ENCODE data around the gene RIPOR2.

The RIPOR2 gene

DNA sequence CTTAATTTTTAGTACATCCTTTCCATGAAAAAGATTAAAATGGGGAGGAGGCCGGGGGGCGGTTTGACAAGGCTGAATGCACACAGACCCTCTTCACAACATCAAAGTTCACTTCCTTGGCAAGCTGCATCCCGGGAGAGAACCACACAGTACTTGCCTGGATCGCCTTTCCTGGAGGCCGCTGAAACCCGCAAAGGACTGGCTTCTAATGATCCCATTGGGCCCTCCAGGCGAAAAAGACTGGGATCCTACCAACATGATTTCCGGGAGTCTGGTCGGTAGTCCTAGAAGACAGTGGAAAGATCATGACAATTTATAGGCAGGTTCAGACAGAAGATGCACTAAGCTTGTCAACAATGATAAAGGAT lies 60.2 kb downstream of the RIPOR2 start:
- DNase-seq = no peak

DNA sequence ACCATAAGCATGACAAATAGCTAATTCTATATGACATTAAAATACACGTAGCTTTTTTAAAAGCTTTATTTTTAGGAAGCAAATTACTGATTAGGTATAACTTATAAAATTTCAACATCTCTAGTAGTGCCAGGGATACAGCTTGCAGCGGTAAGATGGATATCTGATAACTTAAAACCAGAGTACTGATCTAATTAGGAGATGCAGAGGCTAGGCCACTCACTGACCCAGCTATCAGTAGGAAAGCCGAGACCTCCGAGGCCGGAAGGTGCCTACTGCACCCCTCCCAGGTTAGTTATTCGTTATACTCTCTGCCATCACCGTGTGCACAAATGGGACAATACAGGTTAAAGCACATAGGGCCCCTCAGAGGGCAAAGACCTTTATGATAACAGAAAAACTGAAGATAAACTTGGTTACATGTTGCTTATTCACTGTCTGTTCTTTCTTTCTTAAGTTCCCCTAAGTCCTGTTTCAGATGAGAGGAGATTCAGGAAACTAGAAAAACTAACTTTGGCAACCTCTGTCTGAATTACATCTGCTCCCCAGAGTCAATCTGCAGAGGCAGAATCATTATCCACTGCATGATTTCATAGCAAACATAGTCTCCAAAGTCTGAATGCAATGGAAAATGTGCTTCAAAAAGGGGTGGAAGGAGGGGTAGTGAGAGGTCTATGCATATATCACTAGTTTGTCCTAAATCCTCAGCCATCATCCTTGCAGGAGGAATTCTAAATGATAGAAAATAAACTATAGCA lies 60.8 kb downstream of the RIPOR2 start:
- no peak for DNase-seq

DNA sequence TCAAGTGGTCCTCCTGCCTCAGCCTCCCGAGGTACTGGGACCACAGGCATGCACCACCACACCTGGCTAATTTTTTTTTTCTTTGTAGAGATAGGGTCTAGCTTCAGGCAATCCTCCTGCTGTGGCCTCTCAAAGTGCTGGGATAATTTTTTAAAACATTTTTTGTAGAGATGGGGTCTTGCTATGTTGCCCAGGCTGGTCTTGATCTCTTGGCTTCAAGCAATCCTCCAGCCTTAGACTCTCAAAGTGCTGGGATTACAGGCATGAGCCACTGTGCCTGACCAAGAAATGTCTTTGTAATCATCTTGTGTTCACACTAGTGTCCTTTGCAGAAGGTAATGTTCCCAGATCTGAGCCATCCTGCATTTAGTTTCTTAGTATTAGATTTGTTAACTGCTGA lies 61.6 kb downstream of the RIPOR2 start:
- no peak for DNase-seq

DNA sequence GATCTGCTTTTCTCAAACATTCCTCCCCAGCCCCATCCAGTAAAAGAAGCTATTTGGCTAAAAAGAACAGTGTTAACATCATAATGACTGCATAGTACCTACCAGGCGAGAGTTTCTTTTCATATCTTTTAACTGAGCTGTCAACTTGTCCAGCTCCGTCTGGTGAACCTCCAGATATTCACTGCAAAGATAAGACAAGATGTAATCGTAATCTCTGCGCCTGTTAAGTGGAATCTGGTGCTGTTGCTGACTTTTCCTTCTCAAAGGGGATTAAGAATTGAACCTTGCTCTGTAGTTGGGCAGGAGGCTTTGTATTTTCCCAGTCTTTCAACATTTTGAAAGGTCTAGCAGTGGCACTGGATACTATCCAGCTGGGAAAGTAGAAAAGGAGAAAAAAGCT lies 63.0 kb downstream of the RIPOR2 start:
- no peak for DNase-seq

DNA sequence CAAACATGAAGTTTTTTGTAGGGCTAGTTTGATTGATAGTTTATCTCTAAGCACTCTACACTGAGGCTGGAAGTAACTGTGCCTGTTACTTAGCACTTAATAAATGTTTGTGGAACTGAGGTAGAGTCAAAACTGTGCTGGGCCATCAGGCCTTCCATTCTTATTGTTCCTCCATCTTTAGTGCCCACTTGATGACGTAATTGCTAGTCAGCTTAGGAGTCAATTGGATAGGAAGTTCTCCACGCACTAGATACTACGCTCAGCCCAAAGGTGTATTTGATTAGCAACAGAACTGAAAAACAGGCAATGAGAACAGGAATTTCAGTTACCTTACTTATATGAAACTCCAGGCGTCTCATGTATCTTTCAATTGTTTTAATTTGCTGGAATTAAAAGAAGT lies 67.0 kb downstream of the RIPOR2 start:
- no peak for DNase-seq

DNA sequence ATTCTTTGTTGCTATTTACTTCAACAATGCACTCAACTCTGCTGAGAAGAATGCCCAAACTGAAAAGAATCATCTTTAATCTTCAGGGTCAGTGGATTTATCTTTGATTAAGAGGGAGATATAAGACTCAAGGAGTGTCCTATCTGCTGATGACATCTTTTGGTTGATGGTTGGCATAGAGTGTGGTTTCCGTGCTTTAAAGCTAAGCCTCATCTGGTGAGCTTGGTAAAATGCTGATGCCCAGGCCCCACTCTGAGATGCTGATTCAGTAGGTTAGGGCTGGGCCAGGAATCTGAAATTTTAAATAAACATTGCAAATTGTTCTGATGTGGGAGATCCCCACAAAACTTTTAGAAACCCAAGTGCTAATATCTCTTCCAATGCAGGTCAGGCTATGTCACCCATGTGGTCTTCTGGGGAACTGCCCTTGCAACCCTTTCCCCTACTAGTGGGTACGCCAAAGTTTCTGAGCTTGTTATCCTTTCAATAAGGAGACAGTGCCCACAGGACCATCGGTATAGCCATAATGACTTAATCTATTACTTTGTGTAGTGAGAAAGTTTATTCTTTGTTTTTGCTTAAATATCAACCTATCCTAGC lies 68.6 kb downstream of the RIPOR2 start:
- DNase-seq = no peak

DNA sequence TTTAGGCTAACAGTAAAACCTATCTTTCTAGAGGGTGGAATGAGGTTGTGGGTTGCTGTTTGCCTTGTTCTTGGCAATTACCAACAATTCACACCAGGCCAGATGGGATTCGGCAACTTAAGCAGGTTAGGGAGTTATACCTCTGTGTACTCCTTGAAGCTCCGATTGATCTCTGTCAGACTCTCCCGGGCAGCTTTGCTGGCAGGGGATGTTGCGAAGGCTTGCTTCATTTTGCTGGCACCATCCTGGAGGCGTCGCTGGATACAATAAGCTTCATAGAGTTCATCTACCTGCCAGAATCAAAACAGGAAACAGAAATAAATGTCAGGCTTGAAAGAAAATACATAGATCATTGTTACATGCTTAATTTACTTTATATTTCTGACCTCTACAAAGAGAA lies 70.6 kb downstream of the RIPOR2 start:
- no peak for DNase-seq

DNA sequence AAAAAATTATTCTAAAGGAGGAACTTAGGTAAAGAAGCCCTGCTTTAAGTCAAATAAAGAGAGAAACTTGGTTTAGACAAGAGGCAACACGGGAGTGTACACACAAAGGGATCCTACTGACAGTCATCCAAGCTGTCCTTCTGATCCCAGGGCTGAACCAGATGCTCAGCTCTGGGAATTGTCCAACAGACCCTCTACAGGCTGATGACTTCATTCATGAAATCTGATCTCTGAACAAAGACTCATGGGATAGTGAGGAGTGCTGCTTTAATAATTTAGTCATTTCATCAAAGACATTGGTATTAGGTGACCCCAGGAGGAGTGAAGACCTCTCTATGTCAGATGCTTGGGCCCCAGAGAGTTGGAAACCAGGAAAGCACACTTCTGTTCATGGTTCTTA lies 71.4 kb downstream of the RIPOR2 start:
- no peak for DNase-seq

DNA sequence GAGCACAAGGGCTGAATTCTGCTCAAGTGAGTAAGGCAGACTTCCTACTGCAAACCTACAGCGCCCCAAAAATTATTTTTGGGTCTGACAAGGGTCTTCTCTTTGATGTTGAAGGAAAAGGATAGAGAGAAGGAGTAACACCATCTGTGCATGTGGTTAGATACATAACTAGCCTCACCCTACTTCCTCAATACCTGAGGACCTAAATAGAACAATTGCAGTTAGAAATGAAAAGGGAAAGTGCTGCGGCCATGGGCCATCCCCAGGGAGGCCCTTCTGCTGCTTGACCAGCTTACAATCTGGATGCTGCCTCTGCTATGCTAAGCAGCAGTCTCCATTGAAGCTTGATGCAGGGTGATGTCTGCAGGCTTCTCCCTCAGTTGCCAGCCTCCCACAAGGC lies 73.8 kb downstream of the RIPOR2 start:
- DNase-seq = no peak

DNA sequence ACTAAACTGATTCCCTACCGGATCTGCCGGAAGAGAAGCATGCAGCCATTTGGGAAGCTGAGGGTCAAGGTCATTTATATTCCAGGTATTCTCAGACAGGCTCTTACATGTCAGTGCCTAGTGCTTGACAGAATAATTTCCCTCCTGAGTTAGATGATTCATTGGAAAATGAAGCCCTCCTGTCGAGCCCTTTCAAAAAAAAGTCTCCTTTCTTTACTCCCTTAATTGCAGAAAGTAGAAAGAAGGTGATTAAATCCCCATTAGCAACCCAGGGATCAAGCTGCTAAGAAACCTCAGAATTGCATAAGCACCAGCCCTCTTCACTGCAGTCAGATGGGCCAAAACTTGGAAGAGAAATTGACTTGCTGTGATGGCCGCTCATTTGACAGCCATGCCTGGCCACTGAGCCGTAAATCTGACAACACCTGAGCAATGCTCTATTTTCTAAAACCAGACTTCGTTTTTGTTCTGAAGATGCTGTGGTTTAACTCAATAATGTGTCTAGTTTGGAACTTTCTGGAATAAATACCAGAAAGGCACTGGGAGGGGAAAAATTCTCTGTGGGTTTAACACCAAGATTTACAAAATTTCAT lies 76.1 kb downstream of the RIPOR2 start:
- DNase-seq = peak in 1 of 4 experiments; percentile 12

DNA sequence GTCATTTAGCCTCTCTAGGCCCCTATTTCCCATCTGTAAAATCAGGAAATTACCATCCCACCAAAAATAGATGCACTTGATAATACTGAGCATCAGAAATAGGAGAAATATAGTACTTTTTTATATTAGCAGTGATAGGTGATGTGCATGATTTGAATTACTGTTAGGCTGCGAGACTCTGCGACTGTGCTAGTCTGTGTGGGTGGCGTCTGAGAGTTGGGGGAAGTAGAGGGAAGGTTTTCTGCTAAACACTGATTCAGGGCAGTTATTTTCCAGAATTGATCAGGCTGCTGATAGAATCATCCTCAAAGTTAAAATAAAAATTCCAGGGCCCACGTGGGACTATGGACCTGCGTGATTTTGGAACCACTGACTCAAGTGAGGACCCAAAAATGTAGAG lies 76.6 kb downstream of the RIPOR2 start:
- DNase-seq = peak in 3 of 4 experiments; percentile 16 to 33 (median 24)

DNA sequence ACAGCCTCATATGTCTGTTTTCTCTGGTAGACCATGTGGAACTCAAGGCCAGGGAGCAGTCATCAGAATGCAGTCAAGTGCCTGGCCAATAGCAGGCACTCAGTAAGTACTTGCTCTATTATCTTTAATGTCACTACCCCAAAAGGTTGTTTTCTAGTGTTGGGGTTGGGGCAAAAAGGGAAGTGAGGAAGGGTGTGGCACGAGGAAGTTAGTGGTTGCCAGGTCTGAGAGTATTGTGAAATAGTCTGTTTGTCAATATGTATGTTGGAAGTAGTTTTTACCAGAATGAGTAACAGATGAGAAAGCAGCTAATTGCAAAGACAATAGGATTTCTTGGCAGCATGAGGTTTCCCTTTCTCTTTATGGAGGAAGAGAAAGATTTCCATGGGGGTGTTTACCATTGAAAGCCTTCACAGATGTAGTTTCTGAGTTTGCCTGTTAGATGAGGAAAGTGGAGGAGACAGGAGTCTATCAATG lies 77.5 kb downstream of the RIPOR2 start:
- DNase-seq = peak; percentile 62 to 92 (median 76)

DNA sequence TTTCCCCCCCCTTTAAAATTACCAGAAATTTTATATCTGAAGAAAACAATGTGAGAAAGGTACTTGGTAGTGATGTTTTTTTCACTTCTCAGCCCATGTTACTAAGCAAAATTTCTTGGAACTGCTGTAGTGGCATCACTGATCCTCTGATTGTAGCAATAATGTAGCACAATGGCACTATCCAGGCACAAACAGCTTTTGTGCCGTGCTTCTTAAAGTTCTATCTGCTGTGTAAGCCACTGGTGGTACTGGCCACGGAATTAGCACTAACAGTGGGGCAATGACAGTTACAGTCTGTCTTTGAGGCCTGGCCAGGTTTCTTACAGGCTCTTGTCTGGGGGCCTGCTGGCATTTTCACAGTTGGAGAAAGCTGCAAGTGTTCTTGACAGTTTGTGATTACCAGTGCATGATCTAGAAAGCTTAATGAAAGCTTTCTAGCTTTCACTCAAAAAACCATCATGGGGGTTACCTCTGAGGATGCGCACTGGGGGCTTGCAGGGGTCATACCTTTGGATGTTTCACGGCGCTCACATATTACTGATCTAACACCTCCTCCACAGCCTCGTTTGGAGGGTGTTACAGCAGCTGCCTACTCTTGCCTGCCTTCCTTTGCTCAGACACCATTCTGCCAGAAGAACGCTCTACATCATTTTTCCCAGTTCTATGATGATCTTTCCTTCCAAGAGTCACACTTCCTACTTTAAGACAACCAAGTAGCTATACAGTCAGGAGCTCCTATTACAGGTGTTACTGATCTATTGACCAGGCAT lies 78.7 kb downstream of the RIPOR2 start:
- peak in 1 of 4 experiments; percentile 2 for DNase-seq

DNA sequence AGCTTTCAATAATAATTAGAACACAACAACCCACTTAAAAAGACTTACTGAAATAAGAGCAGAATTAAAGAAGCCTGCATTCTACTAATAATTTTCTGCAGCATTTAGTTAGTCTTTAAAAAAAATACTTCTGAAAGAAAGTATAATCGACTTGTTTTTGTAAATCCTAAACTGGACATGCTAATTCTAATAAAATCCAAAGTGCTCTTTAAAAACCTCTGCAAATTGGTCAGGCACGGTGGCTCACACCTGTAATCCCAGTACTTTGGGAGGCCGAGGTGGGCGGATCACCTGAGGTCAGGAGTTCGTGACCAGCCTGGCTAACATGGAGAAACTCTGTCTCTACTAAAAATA lies 79.5 kb downstream of the RIPOR2 start:
- no peak for DNase-seq

DNA sequence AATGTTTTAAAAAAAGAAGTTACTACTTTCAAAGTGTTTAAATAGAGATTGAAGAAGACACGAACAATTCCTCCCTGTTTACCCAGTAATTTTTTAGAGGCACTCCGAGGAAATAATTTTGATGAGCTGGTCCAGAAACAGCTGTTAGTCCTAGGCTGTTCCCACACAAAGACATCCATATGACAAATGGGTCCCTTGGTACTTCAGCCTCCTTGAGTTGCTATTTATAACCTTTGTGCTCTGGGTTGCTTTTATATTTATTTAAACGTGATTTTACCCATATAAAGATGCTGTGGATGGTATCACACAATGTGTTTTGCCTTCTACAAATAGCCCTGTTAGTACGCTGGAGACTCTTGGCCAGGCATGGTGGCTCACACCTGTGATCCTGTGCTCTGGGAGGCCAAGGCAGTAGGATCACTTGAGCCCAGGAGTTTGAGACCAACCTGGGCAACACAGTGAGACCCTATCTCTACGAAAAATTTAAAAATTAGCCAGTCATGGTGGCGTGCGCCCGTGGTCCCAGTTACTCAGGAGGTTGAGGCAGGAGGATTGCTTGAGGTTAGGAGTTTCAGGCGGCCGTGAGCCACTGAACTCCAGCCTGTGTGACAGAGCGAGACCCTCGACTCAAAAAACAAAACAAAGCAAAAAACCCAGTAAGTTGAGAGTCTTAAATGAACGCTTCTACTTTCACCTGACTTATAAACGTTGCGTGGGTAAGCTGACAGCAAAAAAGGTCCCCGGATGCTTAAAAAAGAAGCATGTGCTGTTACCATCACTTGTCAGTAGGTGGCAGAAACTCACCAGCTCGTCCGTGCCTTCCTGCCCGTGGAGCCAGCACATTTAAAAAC lies 80.1 kb downstream of the RIPOR2 start:
- peak; percentile 79 to 89 (median 84) for DNase-seq

DNA sequence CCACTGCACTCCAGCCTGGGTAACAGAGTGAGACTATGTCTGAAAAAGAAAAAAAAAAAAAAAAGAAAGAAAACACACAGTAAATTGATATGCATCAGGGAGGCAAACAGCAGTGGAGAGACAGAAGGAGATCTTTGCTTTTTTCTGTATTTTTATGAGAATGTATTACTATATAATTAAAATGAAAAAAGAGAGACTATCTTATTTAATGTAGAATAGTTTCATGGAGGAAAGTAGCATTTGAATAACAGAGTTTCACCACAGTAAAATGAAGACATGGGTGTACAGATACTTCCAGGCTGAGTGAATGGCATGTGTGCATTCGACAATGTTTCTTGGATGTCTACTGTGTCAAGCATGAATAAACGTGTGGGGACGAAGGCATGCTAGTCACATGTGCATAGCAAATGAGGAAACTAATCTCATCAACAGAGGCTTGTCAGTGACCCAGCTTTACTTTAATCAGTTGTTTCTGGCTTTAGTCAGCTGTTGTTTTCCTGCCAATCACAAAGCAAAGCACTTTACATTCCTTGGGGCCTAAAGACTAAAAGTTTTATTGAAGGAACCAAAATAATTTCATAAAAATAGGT lies 81.6 kb downstream of the RIPOR2 start:
- peak in 1 of 4 experiments; percentile 9 for DNase-seq

DNA sequence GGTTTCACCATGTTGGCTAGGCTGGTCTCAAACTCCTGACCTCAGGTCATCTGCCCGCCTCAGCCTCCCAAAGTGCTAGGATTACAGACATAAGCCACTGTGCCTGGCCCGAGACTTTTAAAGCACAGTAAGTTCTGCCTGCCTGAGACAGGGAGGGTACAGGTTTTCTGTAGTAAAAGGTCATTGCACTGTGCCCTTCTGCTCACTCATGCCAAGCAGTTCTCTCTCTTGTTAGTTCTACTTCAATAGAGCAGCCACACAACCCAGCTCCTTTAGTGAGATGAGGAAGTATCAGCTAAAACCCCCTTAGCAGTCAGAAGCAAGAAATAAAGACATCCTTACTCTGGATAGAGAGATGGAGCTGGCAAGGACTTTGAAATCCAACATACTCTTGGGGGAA lies 84.7 kb downstream of the RIPOR2 start:
- DNase-seq = peak in 2 of 4 experiments; percentile 7 to 25

DNA sequence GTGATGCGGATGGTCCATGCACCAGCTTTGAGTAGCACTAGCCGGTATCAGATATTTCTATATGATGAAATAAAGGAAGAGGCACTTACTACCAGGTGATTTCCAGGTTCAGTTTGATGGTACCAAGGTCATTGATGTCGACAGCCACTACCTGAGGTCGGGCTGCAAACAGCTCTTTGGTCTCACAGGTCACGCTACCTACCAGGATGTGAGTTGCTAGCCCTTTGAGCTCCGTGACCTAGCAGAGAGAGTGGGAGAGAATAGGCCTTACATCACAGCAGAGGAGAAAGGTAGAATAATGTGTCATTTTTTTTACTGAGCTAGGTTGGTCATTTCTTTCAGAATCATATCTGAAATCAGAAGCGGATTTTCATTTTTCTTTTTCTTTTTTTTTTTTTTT lies 86.0 kb downstream of the RIPOR2 start:
- no peak for DNase-seq

DNA sequence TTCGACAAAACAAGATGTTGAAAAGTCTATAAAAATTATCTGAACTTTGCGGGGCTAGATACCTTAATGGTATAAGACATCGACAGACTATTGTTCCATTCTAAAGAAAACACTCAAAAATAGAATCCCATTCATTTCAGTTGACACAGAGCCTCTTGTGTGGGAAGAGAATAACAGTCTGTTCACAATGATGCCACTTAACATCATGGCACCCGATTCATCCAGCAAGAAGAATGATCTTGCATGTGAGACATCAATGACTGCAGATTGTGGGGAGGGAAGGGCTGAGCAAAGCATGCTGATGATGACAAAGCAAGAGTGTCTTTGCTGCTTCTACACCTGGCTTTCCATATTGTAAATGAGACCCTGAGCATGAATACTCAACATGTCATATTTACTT lies 87.3 kb downstream of the RIPOR2 start:
- DNase-seq = no peak

DNA sequence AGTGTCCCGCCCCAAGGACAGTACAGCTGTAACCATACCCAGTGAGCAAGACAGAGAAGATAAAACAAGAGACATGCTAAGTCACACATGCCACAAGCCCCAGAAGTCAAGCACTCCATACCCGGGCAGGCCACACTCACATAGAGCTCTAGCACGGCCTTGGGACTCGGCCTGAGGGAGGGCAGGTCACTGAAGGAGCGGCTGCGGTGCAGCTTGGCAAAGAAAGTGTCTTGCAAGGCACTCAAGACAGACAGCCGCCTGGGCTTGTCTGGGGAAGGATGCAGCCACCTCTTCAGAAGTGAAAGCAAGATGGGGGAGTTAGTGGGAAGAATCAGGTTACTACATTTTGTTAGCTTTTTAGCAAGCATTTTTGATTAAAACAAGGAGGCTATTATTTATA lies 88.4 kb downstream of the RIPOR2 start:
- no peak for DNase-seq

DNA sequence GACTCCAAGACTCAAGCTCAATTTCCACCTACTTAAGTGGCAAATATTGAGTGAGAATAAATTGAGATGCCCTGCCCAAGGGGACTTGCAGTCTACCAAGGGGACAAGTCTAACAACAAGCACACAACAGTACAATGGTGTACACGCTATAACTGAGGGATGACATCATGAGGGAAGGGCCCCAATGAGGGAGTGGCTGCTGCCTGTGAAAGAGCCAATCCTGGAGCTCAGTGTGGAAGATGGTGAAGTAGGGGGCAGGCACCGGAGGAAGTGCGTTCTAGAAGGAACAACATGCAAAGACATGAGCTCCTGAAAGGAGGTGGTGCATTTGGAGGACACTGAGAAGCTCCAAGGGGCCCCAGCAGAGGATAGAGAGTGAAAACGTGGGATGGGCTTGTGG lies 90.2 kb downstream of the RIPOR2 start:
- no peak for DNase-seq

DNA sequence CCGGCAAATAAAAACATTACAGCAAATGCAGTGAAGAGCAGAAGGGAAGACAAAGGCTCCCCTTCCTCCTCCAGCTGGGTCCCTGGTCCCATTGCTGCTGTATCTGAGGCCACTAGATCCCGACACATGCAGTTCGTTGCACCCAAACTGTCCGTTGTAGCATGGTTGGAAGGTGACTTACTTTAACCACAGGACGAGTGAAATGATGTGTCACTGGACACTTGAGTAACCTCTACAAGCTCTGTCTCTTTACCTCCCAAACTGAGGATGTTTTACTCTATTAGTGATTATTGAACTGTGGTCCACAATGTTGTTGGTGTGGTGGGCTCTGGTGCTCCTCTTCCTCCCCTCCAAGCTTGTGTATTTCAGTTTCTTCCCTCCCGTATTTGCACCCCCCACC lies 90.9 kb downstream of the RIPOR2 start:
- DNase-seq = no peak

All from suppressor macrophage (primary cell).